WTC11 (cell line): Measurements from ENCODE around the gene SLC25A22. TPM values are rescaled to one million over a fixed set of nuclear protein-coding genes. Genes with fewer than 3 reads are reported as not detected.

ENCODE experiments used
- ATAC-seq: fragments of 200-7000 bp; cut with Tn5 transposase; 2 replicates; pipeline ENCODE4 v1.10.0; 2021; ENCODE audit warnings: mild to moderate bottlenecking, moderate library complexity
- CTCF ChIA-PET: fragments of 300-600 bp; sonication (Branson Sonifier 250); formaldehyde crosslinking; loops from one replicate; lab custom pipeline; 2021; ENCODE audit warnings: antibody characterized with exemption; lab: Charles Lee
- POLR2A ChIA-PET: fragments of 350-600 bp; sonication (Branson Sonifier 250); formaldehyde crosslinking; loops from one replicate; lab custom pipeline; 2021; ENCODE audit warnings: antibody characterized with exemption; lab: Charles Lee
- DNase-seq: peaks from one replicate; pipeline ENCODE4 v3.0.0; 2021; ENCODE audit warnings: low spot score
- H3K27ac Mint-ChIP-seq: 2 replicates; pipeline ENCODE4 v1.8.0; 2021; ENCODE audit warnings: mixed read lengths
- H3K27me3 Mint-ChIP-seq: 2 replicates; pipeline ENCODE4 v1.8.0; 2021; ENCODE audit warnings: low read depth, mild to moderate bottlenecking, moderate library complexity, mixed read lengths
- H3K36me3 Mint-ChIP-seq: 2 replicates; pipeline ENCODE4 v1.8.0; 2021; ENCODE audit warnings: mixed read lengths
- H3K4me1 Mint-ChIP-seq: 2 replicates; pipeline ENCODE4 v1.8.0; 2022; ENCODE audit warnings: mixed read lengths
- H3K4me3 Mint-ChIP-seq: 2 replicates; pipeline ENCODE4 v1.8.0; 2021; ENCODE audit warnings: mild to moderate bottlenecking, moderate library complexity, mixed read lengths
- H3K9me3 Mint-ChIP-seq: 2 replicates; pipeline ENCODE4 v1.8.0; 2021; ENCODE audit warnings: mixed read lengths
- CREM ChIP-seq: sonication (generic); formaldehyde crosslinking; IDR thresholded peaks from 2 replicates; pipeline ENCODE4 v1.8.1; 2022; ENCODE audit warnings: mild to moderate bottlenecking, missing genetic modification reagents, moderate library complexity
- GABPB1 ChIP-seq: sonication (generic); formaldehyde crosslinking; IDR thresholded peaks from 2 replicates; pipeline ENCODE4 v1.8.1; 2023; ENCODE audit warnings: mild to moderate bottlenecking, missing genetic modification reagents
- HMGA2 ChIP-seq: fragments of 250-450 bp; sonication (Bioruptor Pico); IDR thresholded peaks from 2 replicates; pipeline ENCODE4 v1.4.0; 2021; ENCODE audit warnings: mild to moderate bottlenecking, moderate library complexity
- IRF2 ChIP-seq: sonication (generic); formaldehyde crosslinking; IDR thresholded peaks from 2 replicates; pipeline ENCODE4 v1.8.0; 2022; ENCODE audit warnings: low read depth, missing genetic modification reagents, borderline replicate concordance
- MXD4 ChIP-seq: fragments of 250-450 bp; sonication (Bioruptor Pico); IDR thresholded peaks from 2 replicates; pipeline ENCODE4 v1.8.0; 2021; ENCODE audit warnings: mild to moderate bottlenecking, moderate library complexity, borderline replicate concordance
- NFATC4 ChIP-seq: fragments of 250-450 bp; sonication (Bioruptor Pico); IDR thresholded peaks from 2 replicates; pipeline ENCODE4 v1.9.0; 2021; ENCODE audit warnings: mild to moderate bottlenecking
- NFE2L1 ChIP-seq: sonication (generic); formaldehyde crosslinking; IDR thresholded peaks from 2 replicates; pipeline ENCODE4 v1.8.1; 2023; ENCODE audit warnings: missing genetic modification reagents
- RELA ChIP-seq: sonication (generic); formaldehyde crosslinking; IDR thresholded peaks from 2 replicates; pipeline ENCODE4 v1.8.1; 2022; ENCODE audit warnings: missing genetic modification reagents, mild to moderate bottlenecking, borderline replicate concordance
- RORB ChIP-seq: fragments of 250-450 bp; sonication (Bioruptor Pico); IDR thresholded peaks from 2 replicates; pipeline ENCODE4 v1.9.0; 2021; ENCODE audit warnings: mild to moderate bottlenecking
- SMAD3 ChIP-seq: sonication (generic); formaldehyde crosslinking; IDR thresholded peaks from 2 replicates; pipeline ENCODE4 v1.8.0; 2022; ENCODE audit warnings: missing genetic modification reagents, mild to moderate bottlenecking, borderline replicate concordance
- SMAD4 ChIP-seq: sonication (generic); formaldehyde crosslinking; IDR thresholded peaks from 2 replicates; pipeline ENCODE4 v1.8.0; 2022; ENCODE audit warnings: mild to moderate bottlenecking, missing genetic modification reagents
- TCF7 ChIP-seq: sonication (generic); formaldehyde crosslinking; IDR thresholded peaks from 2 replicates; pipeline ENCODE4 v1.8.0; 2022; ENCODE audit warnings: mild to moderate bottlenecking, low read depth, missing genetic modification reagents, moderate library complexity
- ZBTB21 ChIP-seq: sonication (generic); formaldehyde crosslinking; IDR thresholded peaks from 2 replicates; pipeline ENCODE4 v1.8.1; 2023; ENCODE audit warnings: mild to moderate bottlenecking, missing genetic modification reagents, borderline replicate concordance
- ZNF121 ChIP-seq: sonication (generic); formaldehyde crosslinking; IDR thresholded peaks from 2 replicates; pipeline ENCODE4 v1.8.0; 2023; ENCODE audit warnings: missing genetic modification reagents
- ZNF232 ChIP-seq: sonication (generic); formaldehyde crosslinking; IDR thresholded peaks from 2 replicates; pipeline ENCODE4 v1.8.0; 2022; ENCODE audit warnings: mild to moderate bottlenecking, missing genetic modification reagents
- ZNF263 ChIP-seq: sonication (generic); formaldehyde crosslinking; IDR thresholded peaks from 2 replicates; pipeline ENCODE4 v1.8.1; 2022; ENCODE audit warnings: low read depth, mild to moderate bottlenecking, moderate library complexity, missing genetic modification reagents
- ZNF317 ChIP-seq: sonication (generic); formaldehyde crosslinking; IDR thresholded peaks from 2 replicates; pipeline ENCODE4 v1.8.1; 2023; ENCODE audit warnings: low read depth, mild to moderate bottlenecking, moderate library complexity, missing genetic modification reagents, borderline replicate concordance
- ZNF423 ChIP-seq: fragments of 250-450 bp; sonication (Bioruptor Pico); IDR thresholded peaks from 2 replicates; pipeline ENCODE4 v2.1.2; 2022; ENCODE audit warnings: mild to moderate bottlenecking, moderate library complexity
- total RNA-seq: library from RNA; stranded (reverse); gene quantifications from 3 replicates; pipeline ENCODE4 v1.2.3, GENCODE V29; 2021
- TF ChIP-seq, protein P1 (sequence below): sonication (generic); formaldehyde crosslinking; IDR thresholded peaks from 2 replicates; pipeline ENCODE4 v1.8.1; 2023; ENCODE audit warnings: mild to moderate bottlenecking, moderate library complexity, missing genetic modification reagents
- TF ChIP-seq, protein P2 (sequence below): fragments of 200-600 bp; IDR thresholded peaks from 2 replicates; pipeline ENCODE4 v1.8.0; 2022; ENCODE audit warnings: antibody characterized with exemption
- TF ChIP-seq, protein P3 (sequence below): fragments of 250-450 bp; sonication (Bioruptor Pico); IDR thresholded peaks from 2 replicates; pipeline ENCODE4 v1.9.0; 2021; ENCODE audit warnings: mild to moderate bottlenecking
- TF ChIP-seq, protein P4 (sequence below): sonication (generic); formaldehyde crosslinking; IDR thresholded peaks from 2 replicates; pipeline ENCODE4 v1.8.0; 2022; ENCODE audit warnings: mild to moderate bottlenecking, missing genetic modification reagents
- TF ChIP-seq, protein P5 (sequence below): fragments of 250-450 bp; sonication (Bioruptor Pico); IDR thresholded peaks from 2 replicates; pipeline ENCODE4 v1.9.0; 2021; ENCODE audit warnings: moderate library complexity, mild to moderate bottlenecking, inconsistent platforms, borderline replicate concordance
- TF ChIP-seq, protein P6 (sequence below): fragments of 250-450 bp; sonication (Bioruptor Pico); IDR thresholded peaks from 2 replicates; pipeline ENCODE4 v2.1.2; 2022; ENCODE audit warnings: mild to moderate bottlenecking, moderate library complexity

Gene SLC25A22
- total RNA-seq, 1 experiment from 2014 or later, result 44.8 TPM

DNA sequence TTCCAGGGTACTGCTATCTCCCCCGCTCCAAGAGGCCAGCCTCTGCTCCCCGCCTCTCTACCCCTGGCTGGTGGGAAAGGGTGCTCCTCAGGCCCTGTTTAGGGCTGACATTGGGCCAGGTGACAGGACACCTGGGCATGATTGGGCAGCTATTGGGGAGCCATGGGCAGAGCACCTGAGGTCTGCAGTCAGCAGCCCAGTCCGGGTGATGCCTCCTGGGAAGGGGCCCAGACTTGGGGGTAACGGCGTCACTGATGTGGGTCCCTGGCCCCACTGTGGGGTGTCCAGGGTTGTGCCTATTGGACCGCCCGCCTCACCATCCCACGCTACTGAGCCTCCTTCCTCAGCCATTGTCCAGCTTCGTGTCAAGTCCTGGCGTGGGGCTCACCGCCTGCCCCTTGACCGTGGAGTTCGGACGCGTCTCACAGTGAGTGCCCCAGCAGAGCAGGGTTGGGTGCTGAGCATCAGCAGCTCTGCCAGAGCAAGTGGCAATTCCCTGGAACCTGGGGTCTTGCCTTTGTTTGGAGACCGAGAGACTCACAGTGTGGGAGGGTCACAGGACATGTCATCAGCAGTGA lies 18.0 kb downstream of the SLC25A22 start:
- Mint-ChIP-seq H3K4me3 (no peak overlapping the region), H3K9me3 (no peaks in the 10 kb centered on the region), H3K27ac (no peak overlapping the region), H3K4me1 (peaks cover 39% of the 10 kb centered on the region), H3K36me3 (peaks cover 12% of the 10 kb centered on the region), H3K27me3 (no peaks in the 10 kb centered on the region)
- TF ChIP-seq ZNF121, result no peak
- TF ChIP-seq, protein P1, sequence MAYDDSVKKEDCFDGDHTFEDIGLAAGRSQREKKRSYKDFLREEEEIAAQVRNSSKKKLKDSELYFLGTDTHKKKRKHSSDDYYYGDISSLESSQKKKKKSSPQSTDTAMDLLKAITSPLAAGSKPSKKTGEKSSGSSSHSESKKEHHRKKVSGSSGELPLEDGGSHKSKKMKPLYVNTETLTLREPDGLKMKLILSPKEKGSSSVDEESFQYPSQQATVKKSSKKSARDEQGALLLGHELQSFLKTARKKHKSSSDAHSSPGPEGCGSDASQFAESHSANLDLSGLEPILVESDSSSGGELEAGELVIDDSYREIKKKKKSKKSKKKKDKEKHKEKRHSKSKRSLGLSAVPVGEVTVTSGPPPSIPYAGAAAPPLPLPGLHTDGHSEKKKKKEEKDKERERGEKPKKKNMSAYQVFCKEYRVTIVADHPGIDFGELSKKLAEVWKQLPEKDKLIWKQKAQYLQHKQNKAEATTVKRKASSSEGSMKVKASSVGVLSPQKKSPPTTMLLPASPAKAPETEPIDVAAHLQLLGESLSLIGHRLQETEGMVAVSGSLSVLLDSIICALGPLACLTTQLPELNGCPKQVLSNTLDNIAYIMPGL (CRISPR knock-in tag), result no peak
- TF ChIP-seq, protein P2, sequence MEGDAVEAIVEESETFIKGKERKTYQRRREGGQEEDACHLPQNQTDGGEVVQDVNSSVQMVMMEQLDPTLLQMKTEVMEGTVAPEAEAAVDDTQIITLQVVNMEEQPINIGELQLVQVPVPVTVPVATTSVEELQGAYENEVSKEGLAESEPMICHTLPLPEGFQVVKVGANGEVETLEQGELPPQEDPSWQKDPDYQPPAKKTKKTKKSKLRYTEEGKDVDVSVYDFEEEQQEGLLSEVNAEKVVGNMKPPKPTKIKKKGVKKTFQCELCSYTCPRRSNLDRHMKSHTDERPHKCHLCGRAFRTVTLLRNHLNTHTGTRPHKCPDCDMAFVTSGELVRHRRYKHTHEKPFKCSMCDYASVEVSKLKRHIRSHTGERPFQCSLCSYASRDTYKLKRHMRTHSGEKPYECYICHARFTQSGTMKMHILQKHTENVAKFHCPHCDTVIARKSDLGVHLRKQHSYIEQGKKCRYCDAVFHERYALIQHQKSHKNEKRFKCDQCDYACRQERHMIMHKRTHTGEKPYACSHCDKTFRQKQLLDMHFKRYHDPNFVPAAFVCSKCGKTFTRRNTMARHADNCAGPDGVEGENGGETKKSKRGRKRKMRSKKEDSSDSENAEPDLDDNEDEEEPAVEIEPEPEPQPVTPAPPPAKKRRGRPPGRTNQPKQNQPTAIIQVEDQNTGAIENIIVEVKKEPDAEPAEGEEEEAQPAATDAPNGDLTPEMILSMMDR, result no peak
- no peak for TF ChIP-seq SMAD3
- TF ChIP-seq ZNF423 (CRISPR knock-in tag), result no peak
- TF ChIP-seq, protein P3, sequence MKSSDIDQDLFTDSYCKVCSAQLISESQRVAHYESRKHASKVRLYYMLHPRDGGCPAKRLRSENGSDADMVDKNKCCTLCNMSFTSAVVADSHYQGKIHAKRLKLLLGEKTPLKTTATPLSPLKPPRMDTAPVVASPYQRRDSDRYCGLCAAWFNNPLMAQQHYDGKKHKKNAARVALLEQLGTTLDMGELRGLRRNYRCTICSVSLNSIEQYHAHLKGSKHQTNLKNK (CRISPR knock-in tag), result no peak
- TF ChIP-seq MXD4, result no peak
- no peak for TF ChIP-seq IRF2 (CRISPR knock-in tag)
- TF ChIP-seq NFE2L1, result no peak
- no peak for TF ChIP-seq ZNF232 (CRISPR knock-in tag)
- no peak for TF ChIP-seq RELA
- TF ChIP-seq ZBTB21 (CRISPR knock-in tag), result no peak
- TF ChIP-seq, protein P4, sequence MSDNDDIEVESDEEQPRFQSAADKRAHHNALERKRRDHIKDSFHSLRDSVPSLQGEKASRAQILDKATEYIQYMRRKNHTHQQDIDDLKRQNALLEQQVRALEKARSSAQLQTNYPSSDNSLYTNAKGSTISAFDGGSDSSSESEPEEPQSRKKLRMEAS (CRISPR knock-in tag), result no peak
- no peak for TF ChIP-seq GABPB1 (CRISPR knock-in tag)
- TF ChIP-seq SMAD4 (CRISPR knock-in tag), result no peak
- TF ChIP-seq HMGA2, result no peak
- TF ChIP-seq TCF7 (CRISPR knock-in tag), result no peak
- TF ChIP-seq, protein P5, sequence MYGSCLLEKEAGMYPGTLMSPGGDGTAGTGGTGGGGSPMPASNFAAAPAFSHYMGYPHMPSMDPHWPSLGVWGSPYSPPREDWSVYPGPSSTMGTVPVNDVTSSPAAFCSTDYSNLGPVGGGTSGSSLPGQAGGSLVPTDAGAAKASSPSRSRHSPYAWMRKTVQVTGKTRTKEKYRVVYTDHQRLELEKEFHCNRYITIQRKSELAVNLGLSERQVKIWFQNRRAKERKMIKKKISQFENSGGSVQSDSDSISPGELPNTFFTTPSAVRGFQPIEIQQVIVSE, result no peak
- TF ChIP-seq CREM (CRISPR knock-in tag), result no peak
- no peak for TF ChIP-seq ZNF317 (CRISPR knock-in tag)
- DNase-seq (no peak), ATAC-seq (no peak)
- ChIA-PET CTCF (no interaction called here), POLR2A (no interaction called here)

DNA sequence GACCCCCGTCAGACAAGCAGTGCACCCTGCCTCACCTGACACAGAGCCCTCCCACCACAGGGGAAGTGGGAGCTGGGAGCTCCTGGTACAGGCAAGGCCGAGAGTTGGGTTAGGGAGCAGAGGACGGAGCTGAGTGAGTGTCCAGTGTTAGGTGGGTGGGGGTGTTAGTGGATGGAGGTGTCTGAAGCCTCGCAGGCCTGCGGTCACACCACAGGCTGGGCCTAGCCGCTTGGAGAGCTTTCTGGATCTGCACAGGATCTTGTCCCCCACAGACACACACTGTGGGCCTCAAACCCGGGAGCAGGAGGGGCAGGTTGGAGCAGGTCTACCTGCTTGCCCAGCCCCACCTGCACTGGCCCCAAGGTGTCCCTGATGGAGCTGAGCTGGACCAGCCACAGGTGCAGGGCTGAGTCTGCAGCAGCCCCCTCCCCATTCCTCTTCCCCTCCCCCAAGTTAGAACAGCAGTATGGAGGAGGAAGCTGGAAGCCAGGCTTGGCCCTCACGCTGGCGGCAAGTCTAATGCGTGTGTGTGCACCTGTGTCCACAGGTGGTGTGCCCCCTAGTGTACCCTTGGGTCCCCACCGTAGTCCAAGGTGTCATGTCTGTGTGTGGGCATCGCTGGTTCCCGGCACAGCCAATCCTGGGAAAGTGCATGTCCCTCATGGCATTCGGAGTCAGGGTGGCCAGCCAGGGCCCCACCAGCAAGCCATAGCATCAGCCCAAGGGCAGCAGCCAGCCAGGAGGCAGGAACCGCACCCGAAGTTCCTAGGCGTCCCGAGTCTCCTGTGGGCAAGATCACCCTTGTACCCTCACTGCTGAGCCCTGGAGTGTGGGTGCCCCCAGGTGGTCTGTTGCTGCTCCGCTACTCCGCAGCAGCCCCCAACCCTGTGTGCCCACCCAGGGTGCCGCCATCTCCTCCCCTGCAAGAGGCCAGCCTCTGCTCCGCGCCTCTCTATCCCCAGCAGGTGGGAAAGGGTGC lies 18.8 kb downstream of the SLC25A22 start:
- ChIA-PET POLR2A (no interaction called here), CTCF (interaction anchor here (0.8 to 1.0 kb wide), 2 partner anchors 49 to 53 kb away, joined by 3 read pairs; partner anchors contain the start of gene CRACR2B)
- no peak for TF ChIP-seq ZNF263 (CRISPR knock-in tag)
- TF ChIP-seq, protein P6, sequence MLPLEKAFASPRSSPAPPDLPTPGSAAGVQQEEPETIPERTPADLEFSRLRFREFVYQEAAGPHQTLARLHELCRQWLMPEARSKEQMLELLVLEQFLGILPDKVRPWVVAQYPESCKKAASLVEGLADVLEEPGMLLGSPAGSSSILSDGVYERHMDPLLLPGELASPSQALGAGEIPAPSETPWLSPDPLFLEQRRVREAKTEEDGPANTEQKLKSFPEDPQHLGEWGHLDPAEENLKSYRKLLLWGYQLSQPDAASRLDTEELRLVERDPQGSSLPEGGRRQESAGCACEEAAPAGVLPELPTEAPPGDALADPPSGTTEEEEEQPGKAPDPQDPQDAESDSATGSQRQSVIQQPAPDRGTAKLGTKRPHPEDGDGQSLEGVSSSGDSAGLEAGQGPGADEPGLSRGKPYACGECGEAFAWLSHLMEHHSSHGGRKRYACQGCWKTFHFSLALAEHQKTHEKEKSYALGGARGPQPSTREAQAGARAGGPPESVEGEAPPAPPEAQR, result no peak
- TF ChIP-seq NFATC4 (CRISPR knock-in tag), result no peak
- TF ChIP-seq RORB (CRISPR knock-in tag), result no peak
- ATAC-seq, result no peak
- Mint-ChIP-seq H3K27ac (no peak overlapping the region), H3K36me3 (peaks cover 12% of the 10 kb centered on the region), H3K4me3 (peak overlapping the region; percentile 43), H3K4me1 (peaks cover 39% of the 10 kb centered on the region), H3K27me3 (no peaks in the 10 kb centered on the region), H3K9me3 (no peaks in the 10 kb centered on the region)
- DNase-seq, result peak; percentile 11
